K562 (cell line): Measurements from ENCODE around the gene RXYLT1. TPM values are rescaled to one million over a fixed set of nuclear protein-coding genes. Genes with fewer than 3 reads are reported as not detected.

ENCODE experiments used
- ATAC-seq: fragments of 200-7000 bp; cut with Tn5 transposase; 3 replicates; pipeline ENCODE4 v1.9.1; 2020; ENCODE audit warnings: moderate library complexity
- BruUV-seq: library from RNA; stranded (reverse); fragments of 400-500 nt; replicated peaks from 2 replicates; lab custom pipeline; 2021; lab: Mats Ljungman, UMichigan
- CTCF ChIA-PET: fragments of 300-600 bp; formaldehyde crosslinking; extraction: SDS; loops from one replicate; lab custom pipeline; 2021; ENCODE audit warnings: low intra/inter-chr PET ratio; lab: Yijun Ruan, JAX
- POLR2A ChIA-PET: fragments of 300-600, 350-650 bp; sonication (Branson Sonifier 250); formaldehyde crosslinking; extraction: SDS; loops from one replicate; lab custom pipeline; 2021; ENCODE audit warnings: antibody characterized with exemption, inconsistent platforms; lab: Yijun Ruan, JAX
- DNase-seq, 4 experiments: peaks; one replicate each; pipeline versions ENCODE4 v3.0.0 to v3.0.0-alpha.2; 2011 to 2018; ENCODE audit warnings: low spot score in 3 of 4, mixed read lengths in 3 of 4; ENCODE audit errors: extremely low read depth in 1 of 4
- FAIRE-seq: peaks from 2 replicates; lab custom pipeline; 2011; peaks lifted over from hg19 to GRCh38; lab: Jason Lieb, UNC
- H2AFZ ChIP-seq: 2 replicates; pipeline ENCODE4 v1.6.0; 2011; ENCODE audit warnings: low read depth, low read length, control low read depth, inconsistent platforms
- H3K27ac ChIP-seq: fragments of 200-600 bp; 3 replicates; pipeline ENCODE4 v1.8.0; 2011; ENCODE audit warnings: low read depth, mild to moderate bottlenecking, control low read depth, inconsistent platforms, low read length, moderate library complexity, mixed read lengths; ENCODE audit errors: extremely low read depth
- H3K27me3 ChIP-seq, 2 experiments: fragments of 300-600 bp in 1 of 2; 2 replicates in 1 of 2; 3 replicates in 1 of 2; pipeline versions ENCODE4 v1.6.0 to v1.8.0; 2011; ENCODE audit warnings: inconsistent platforms in 2 of 2, low read length in 2 of 2, mild to moderate bottlenecking in 1 of 2, mixed read lengths in 1 of 2, moderate library complexity in 1 of 2; ENCODE audit not compliant: control insufficient read depth in 2 of 2, insufficient read depth in 2 of 2
- H3K36me3 ChIP-seq: fragments of 300-600 bp; 3 replicates; pipeline ENCODE4 v1.8.0; 2011; ENCODE audit warnings: mild to moderate bottlenecking, low read length, inconsistent platforms; ENCODE audit not compliant: control insufficient read depth, insufficient read depth
- H3K4me1 ChIP-seq, 2 experiments: fragments of 200-600 bp in 1 of 2; replicated peaks in 1 of 2; 2 replicates in 1 of 2; 3 replicates in 1 of 2; pipeline versions ENCODE4 v1.5.1 to v1.8.0; 2011; ENCODE audit warnings: inconsistent platforms in 2 of 2, low read length in 2 of 2, mild to moderate bottlenecking in 1 of 2, mixed read lengths in 1 of 2, moderate library complexity in 1 of 2; ENCODE audit not compliant: control insufficient read depth in 2 of 2, insufficient read depth in 2 of 2
- H3K4me2 ChIP-seq: 2 replicates; pipeline ENCODE4 v1.6.1; 2011; ENCODE audit warnings: low read length, control low read depth, inconsistent platforms, mixed read lengths; ENCODE audit not compliant: insufficient read depth
- H3K4me3 ChIP-seq: fragments of 200-600 bp; sonication (generic), shearing (Covaris generic); 2 replicates; pipeline ENCODE4 v1.5.1; 2016; ENCODE audit warnings: control low read depth, inconsistent platforms
- H3K79me2 ChIP-seq: fragments of 200-600 bp; 3 replicates; pipeline ENCODE4 v1.8.0; 2011; ENCODE audit warnings: low read length, inconsistent platforms; ENCODE audit not compliant: control insufficient read depth, insufficient read depth
- H3K9ac ChIP-seq, 2 experiments: 2 replicates each; pipeline versions ENCODE4 v1.6.0 to v1.6.1; 2011; ENCODE audit warnings: low read depth in 2 of 2, low read length in 2 of 2, control low read depth in 1 of 2, inconsistent platforms in 1 of 2, mild to moderate bottlenecking in 1 of 2, mixed read lengths in 1 of 2; ENCODE audit not compliant: insufficient read depth in 1 of 2
- H3K9me1 ChIP-seq: one replicate; pipeline ENCODE4 v1.6.0; 2011; ENCODE audit warnings: inconsistent platforms, mild to moderate bottlenecking, low read length, moderate library complexity; ENCODE audit not compliant: control insufficient read depth, insufficient read depth
- H3K9me3 ChIP-seq: replicated peaks from 2 replicates; pipeline ENCODE4 v1.5.1; 2011; ENCODE audit warnings: low read depth, low read length, inconsistent platforms; ENCODE audit not compliant: control insufficient read depth, insufficient read depth
- H4K20me1 ChIP-seq: replicated peaks from 2 replicates; pipeline ENCODE4 v1.6.1; 2011; ENCODE audit warnings: low read length, inconsistent platforms, mixed read lengths; ENCODE audit not compliant: control insufficient read depth, insufficient read depth
- CBFB ChIP-seq: sonication (generic); formaldehyde crosslinking; IDR thresholded peaks from 2 replicates; pipeline ENCODE4 v1.4.0; 2020; ENCODE audit warnings: mild to moderate bottlenecking, missing genetic modification reagents
- CEBPG ChIP-seq, 3 experiments: fragments of 200-800 bp in 1 of 3; sonication (Bioruptor generic) in 1 of 3; sonication (generic) in 1 of 3; formaldehyde crosslinking in 1 of 3; IDR thresholded peaks in 2 of 3; conservative IDR thresholded peaks in 1 of 3; 2 replicates each; pipeline versions ENCODE4 v1.6.1 to v1.8.0; 2016 to 2022; ENCODE audit warnings: missing compliant biosample characterization in 2 of 3, missing genetic modification characterization in 2 of 3, mild to moderate bottlenecking in 1 of 3, missing genetic modification reagents in 1 of 3
- HDAC1 ChIP-seq, 2 experiments: fragments of 450-650 bp; IDR thresholded peaks; 2 replicates each; pipeline ENCODE4 v1.6.1; 2016 to 2017; ENCODE audit warnings: inconsistent platforms in 1 of 2, mild to moderate bottlenecking in 1 of 2, moderate library complexity in 1 of 2
- HDAC8 ChIP-seq: fragments of 450-650 bp; IDR thresholded peaks from 2 replicates; pipeline ENCODE4 v1.6.1; 2016; ENCODE audit warnings: mild to moderate bottlenecking, missing genetic modification characterization, moderate library complexity, missing compliant biosample characterization
- KLF6 ChIP-seq: fragments of 250-450 bp; sonication (Bioruptor Pico); IDR thresholded peaks from 2 replicates; pipeline ENCODE4 v1.4.0; 2020; ENCODE audit warnings: mild to moderate bottlenecking, moderate library complexity, borderline replicate concordance
- MAFF ChIP-seq: IDR thresholded peaks from 2 replicates; pipeline ENCODE4 v1.6.1; 2012; ENCODE audit warnings: low read length, improper control_type of control experiment
- NFYB ChIP-seq: IDR thresholded peaks from 2 replicates; pipeline ENCODE4 v1.6.1; 2011; ENCODE audit warnings: mild to moderate bottlenecking, moderate library complexity; ENCODE audit not compliant: insufficient read length; ENCODE audit errors: extremely low read depth
- PBX2 ChIP-seq, 2 experiments: IDR thresholded peaks in 1 of 2; conservative IDR thresholded peaks in 1 of 2; 2 replicates each; pipeline ENCODE4 v1.6.1; 2016; ENCODE audit warnings: low read depth in 2 of 2, mild to moderate bottlenecking in 1 of 2, missing compliant biosample characterization in 1 of 2, missing genetic modification characterization in 1 of 2, moderate library complexity in 1 of 2
- POLR2AphosphoS2 ChIP-seq: IDR thresholded peaks from 2 replicates; pipeline ENCODE4 v1.6.1; 2012; ENCODE audit warnings: low read length, improper control_type of control experiment
- SETDB1 ChIP-seq: IDR thresholded peaks from one replicate; pipeline ENCODE4 v1.6.1; 2012; ENCODE audit warnings: low read length, control low read depth, inconsistent platforms
- TBP ChIP-seq: optimal IDR thresholded peaks from 2 replicates; pipeline ENCODE3; 2011; ENCODE audit warnings: low read depth, low read length, improper control_type of control experiment
- TFAP4 ChIP-seq: sonication (generic); formaldehyde crosslinking; IDR thresholded peaks from 2 replicates; pipeline ENCODE4 v1.8.0; 2022; ENCODE audit warnings: missing genetic modification reagents, mild to moderate bottlenecking, moderate library complexity, borderline replicate concordance
- TGIF2 ChIP-seq: sonication (generic); formaldehyde crosslinking; IDR thresholded peaks from 2 replicates; pipeline ENCODE4 v1.8.1; 2022; ENCODE audit warnings: mild to moderate bottlenecking, missing genetic modification reagents, moderate library complexity
- XRCC3 ChIP-seq: fragments of 450-650 bp; IDR thresholded peaks from 2 replicates; pipeline ENCODE4 v1.6.1; 2017; ENCODE audit warnings: mild to moderate bottlenecking, moderate library complexity
- ZFP30 ChIP-seq: fragments of 250-450 bp; sonication (Bioruptor Pico); IDR thresholded peaks from 2 replicates; pipeline ENCODE4 v1.8.0; 2022; ENCODE audit warnings: moderate library complexity, mild to moderate bottlenecking, inconsistent platforms, borderline replicate concordance
- WGBS: fragments of 100-300 bp; shearing (Covaris generic); methylation state at CpG from one replicate; pipeline ENCODE4 v1.1.6; 2016; ENCODE audit warnings: low coverage, mixed read lengths; ENCODE audit not compliant: insufficient coverage; ENCODE audit errors: missing lambda C conversion rate; 5-methylcytosine and 5-hydroxymethylcytosine counted together
- in situ Hi-C: fragments of 300-500 bp; cut with MboI; formaldehyde crosslinking; loops from 4 replicates; pipeline ENCODE4 v1.15.0; 2018; ENCODE audit warnings: inconsistent platforms, mixed read lengths
- intact Hi-C: fragments of 100-400 bp; cut with micrococcal nuclease; formaldehyde crosslinking; loops from 2 replicates; pipeline ENCODE4 v1.14.2; 2022
- polyA plus RNA-seq, 8 experiments: library from polyadenylated mRNA; depleted of rRNA in 4 of 8; stranded (reverse) in 5 of 8; unstranded in 3 of 8; fragments of >200 nt; fragmentation: Nextera tagmentation in 2 of 8; fragmentation: Illumina TruSeq in 1 of 8; extraction: Ambion mirVana in 2 of 8; extraction: Trizol in 1 of 8; gene quantifications; 2 replicates each; pipeline versions ENCODE4 v1.2.1 to v1.2.3, GENCODE V29; 2011 to 2014; ENCODE audit warnings: inconsistent platforms in 1 of 8, missing spikeins in 1 of 8
- total RNA-seq, 7 experiments: library from RNA; depleted of rRNA in 6 of 7; stranded (reverse); fragments of >200 nt in 6 of 7; fragmentation: Illumina TruSeq in 2 of 7; extraction: Trizol in 2 of 7; gene quantifications; 2 replicates each; pipeline versions ENCODE4 v1.2.1 to v1.2.3, GENCODE V29; 2011 to 2021; ENCODE audit warnings: low replicate concordance in 1 of 7
- TF ChIP-seq, protein P1 (sequence below), 2 experiments: fragments of 250-450 bp in 1 of 2; fragments of 450-650 bp in 1 of 2; sonication (Bioruptor Pico) in 1 of 2; IDR thresholded peaks; 2 replicates each; pipeline versions ENCODE4 v1.6.1 to v1.8.0; 2016 to 2021; ENCODE audit warnings: mild to moderate bottlenecking in 2 of 2, moderate library complexity in 2 of 2, missing compliant biosample characterization in 1 of 2, missing genetic modification characterization in 1 of 2
- TF ChIP-seq, protein P2 (sequence below): fragments of 450-650 bp; conservative IDR thresholded peaks from 2 replicates; pipeline ENCODE4 v1.6.1; 2016; ENCODE audit warnings: missing genetic modification characterization, low read depth, mild to moderate bottlenecking, missing compliant biosample characterization, moderate library complexity

The RXYLT1 gene
- total and polyA plus RNA-seq, 9 of the 15 experiments (the other 6 are each of a cell fraction or from before 2014, with no cell fraction given), result 6.7 to 26.5 (median 20.9) TPM

GRCh38 chr12:63822352-63822751 is 42.6 kb downstream of the RXYLT1 start:
- in situ Hi-C loops (loop anchor here (25.0 kb wide), 1 partner anchor 410 kb away; no protein-coding TSS in a partner anchor), intact Hi-C loops (no loop called here)
- H3K9me3 ChIP-seq, result no peaks in the 10 kb centered on the region
- DNase-seq (no peak), ATAC-seq (no peak), FAIRE-seq (no peak)
- H3K9ac ChIP-seq, result no peak overlapping the region
- H3K27me3 ChIP-seq, result peaks cover 4 to 19% of the 10 kb centered on the region in 2 experiments; a peak in 4 of 5 replicates
- no peaks in the 10 kb centered on the region for H3K9me1 ChIP-seq
- POLR2A ChIA-PET, result interaction anchor here (0.6 kb wide), 1 partner anchor 18 kb away, joined by 3 read pairs; no protein-coding TSS in a partner anchor
- no peak overlapping the region for H3K4me2 ChIP-seq
- BruUV-seq, result no TSS peak
- H4K20me1 ChIP-seq, result no peaks in the 10 kb centered on the region
- H3K36me3 ChIP-seq, result no peaks in the 10 kb centered on the region
- no peaks in the 10 kb centered on the region for H3K79me2 ChIP-seq
- no peak overlapping the region for H3K27ac ChIP-seq
- 0% methylated on average over 6 of the region's 6 CpGs for WGBS
- peaks cover 0 to 5% of the 10 kb centered on the region in 2 experiments; a peak in 1 of 5 replicates for H3K4me1 ChIP-seq
- CTCF ChIA-PET, result no interaction called here
- H2AFZ ChIP-seq, result no peak overlapping the region
- no peak overlapping the region for H3K4me3 ChIP-seq
- TF ChIP-seq POLR2AphosphoS2 (no peak), NFYB (no peak), KLF6 (CRISPR knock-in tag) (no peak), CBFB (CRISPR knock-in tag) (no peak), TBP (no peak), XRCC3 (no peak), SETDB1 (no peak), ZFP30 (CRISPR knock-in tag) (no peak), HDAC1 (IDR thresholded peaks at IDR 0.05) (no peak), PBX2 (CRISPR knock-in tag; IDR thresholded peaks at IDR 0.05; ENCODE audit: low read depth) (no peak), PBX2 (tag; conservative IDR thresholded peaks at IDR 0.05; ENCODE audit: low read depth) (no peak), MAFF (no peak), CEBPG (CRISPR knock-in tag; IDR thresholded peaks at IDR 0.05) (no peak), CEBPG (tag; conservative IDR thresholded peaks at IDR 0.05 in 1 of 2, IDR thresholded peaks at IDR 0.05 in 1 of 2) (no peak), TGIF2 (no peak), HDAC8 (tag) (no peak), TFAP4 (CRISPR knock-in tag) (no peak)
- TF ChIP-seq, protein P1, sequence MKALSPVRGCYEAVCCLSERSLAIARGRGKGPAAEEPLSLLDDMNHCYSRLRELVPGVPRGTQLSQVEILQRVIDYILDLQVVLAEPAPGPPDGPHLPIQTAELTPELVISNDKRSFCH (CRISPR knock-in tag; IDR thresholded peaks at IDR 0.05), result no peak
- TF ChIP-seq, protein P1 (tag; IDR thresholded peaks at IDR 0.05), result no peak
- TF ChIP-seq, protein P2, sequence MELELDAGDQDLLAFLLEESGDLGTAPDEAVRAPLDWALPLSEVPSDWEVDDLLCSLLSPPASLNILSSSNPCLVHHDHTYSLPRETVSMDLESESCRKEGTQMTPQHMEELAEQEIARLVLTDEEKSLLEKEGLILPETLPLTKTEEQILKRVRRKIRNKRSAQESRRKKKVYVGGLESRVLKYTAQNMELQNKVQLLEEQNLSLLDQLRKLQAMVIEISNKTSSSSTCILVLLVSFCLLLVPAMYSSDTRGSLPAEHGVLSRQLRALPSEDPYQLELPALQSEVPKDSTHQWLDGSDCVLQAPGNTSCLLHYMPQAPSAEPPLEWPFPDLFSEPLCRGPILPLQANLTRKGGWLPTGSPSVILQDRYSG, result no peak
